Thoracic aorta (tissue), 2 donors: ENCODE data around the gene ATE1. TPM values are rescaled to one million over a fixed set of nuclear protein-coding genes. Genes with fewer than 3 reads are reported as not detected.
"Not testable (repeated sequence)": the region's sequence is repeated elsewhere in the genome, so short reads cannot be mapped to it uniquely, and the experiment has no call there.

Source experiments
- ATAC-seq: fragments of 150-250 bp; one replicate; pipeline ENCODE4 v1.8.0; 2017; ENCODE audit warnings: low read depth; ENCODE audit not compliant: insufficient number of reproducible peaks, low FRiP score
- DNase-seq: peaks from one replicate; pipeline ENCODE4 v3.0.0-alpha.2; 2020; ENCODE audit warnings: low spot score
- H3K27ac ChIP-seq, 2 donors: fragments of 200-600 bp; sonication (generic); 1 replicate in 1 of 2; 2 replicates in 1 of 2; pipeline ENCODE4 v1.5.1; 2016; ENCODE audit warnings: mild to moderate bottlenecking in 2 of 2, moderate library complexity in 2 of 2
- H3K27me3 ChIP-seq: fragments of 200-600 bp; sonication (generic); replicated peaks from 2 replicates; pipeline ENCODE4 v1.6.0; 2016; ENCODE audit warnings: mild to moderate bottlenecking; ENCODE audit not compliant: insufficient read depth
- H3K36me3 ChIP-seq: fragments of 200-600 bp; sonication (generic); one replicate; pipeline ENCODE4 v1.5.1; 2016
- H3K4me1 ChIP-seq, 2 donors: fragments of 200-600 bp; sonication (generic); 1 replicate in 1 of 2; 2 replicates in 1 of 2; pipeline versions ENCODE4 v1.5.1 to v1.6.0; 2016; ENCODE audit warnings: low read depth in 2 of 2, mild to moderate bottlenecking in 1 of 2; ENCODE audit not compliant: control insufficient read depth in 1 of 2
- H3K4me3 ChIP-seq: fragments of 200-600 bp; sonication (generic); 2 replicates; pipeline ENCODE4 v1.5.1; 2016; ENCODE audit warnings: mild to moderate bottlenecking
- H3K9me3 ChIP-seq: fragments of 200-600 bp; sonication (generic); 2 replicates; pipeline ENCODE4 v1.5.1; 2016
- total RNA-seq, 2 donors: library from RNA; depleted of rRNA; stranded (reverse); fragments of >200 nt; gene quantifications; one replicate each; pipeline versions ENCODE4 v1.1.0 to v1.2.3, GENCODE V29; 2016
- TF ChIP-seq, protein P1 (sequence below): fragments of 200-600 bp; sonication (generic); IDR thresholded peaks from one replicate; pipeline ENCODE4 v1.5.1; 2019; ENCODE audit warnings: antibody characterized with exemption

The ATE1 gene
- total RNA-seq, 2 donors from 2014 or later, result 14.8 to 27.4 TPM

DNA sequence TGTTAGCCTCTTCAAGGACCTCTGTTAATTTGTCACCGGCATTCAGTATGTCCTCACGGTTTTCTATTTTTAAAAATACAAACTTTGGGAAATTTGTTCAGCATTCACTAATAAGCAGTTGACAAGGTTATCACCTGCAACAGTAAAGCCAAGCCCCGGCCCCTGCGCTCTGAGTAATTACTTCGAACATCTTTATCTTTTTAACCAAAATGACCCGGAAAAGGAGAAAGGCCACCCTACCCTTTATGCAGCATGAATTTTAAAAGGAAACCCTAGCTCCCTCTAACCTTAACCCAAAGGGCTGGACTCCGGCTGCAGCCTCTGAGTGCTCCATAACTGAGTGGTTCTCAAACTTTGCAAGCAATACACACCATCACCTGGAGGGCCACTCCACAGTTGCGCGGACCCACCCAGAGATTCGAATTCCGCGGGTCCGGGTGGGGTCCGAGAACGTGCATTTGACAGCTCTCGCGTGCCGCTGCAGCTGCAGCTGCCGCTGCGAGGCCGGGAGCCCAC, 46.2 kb upstream of the ATE1 start:
- TF ChIP-seq, protein P1, sequence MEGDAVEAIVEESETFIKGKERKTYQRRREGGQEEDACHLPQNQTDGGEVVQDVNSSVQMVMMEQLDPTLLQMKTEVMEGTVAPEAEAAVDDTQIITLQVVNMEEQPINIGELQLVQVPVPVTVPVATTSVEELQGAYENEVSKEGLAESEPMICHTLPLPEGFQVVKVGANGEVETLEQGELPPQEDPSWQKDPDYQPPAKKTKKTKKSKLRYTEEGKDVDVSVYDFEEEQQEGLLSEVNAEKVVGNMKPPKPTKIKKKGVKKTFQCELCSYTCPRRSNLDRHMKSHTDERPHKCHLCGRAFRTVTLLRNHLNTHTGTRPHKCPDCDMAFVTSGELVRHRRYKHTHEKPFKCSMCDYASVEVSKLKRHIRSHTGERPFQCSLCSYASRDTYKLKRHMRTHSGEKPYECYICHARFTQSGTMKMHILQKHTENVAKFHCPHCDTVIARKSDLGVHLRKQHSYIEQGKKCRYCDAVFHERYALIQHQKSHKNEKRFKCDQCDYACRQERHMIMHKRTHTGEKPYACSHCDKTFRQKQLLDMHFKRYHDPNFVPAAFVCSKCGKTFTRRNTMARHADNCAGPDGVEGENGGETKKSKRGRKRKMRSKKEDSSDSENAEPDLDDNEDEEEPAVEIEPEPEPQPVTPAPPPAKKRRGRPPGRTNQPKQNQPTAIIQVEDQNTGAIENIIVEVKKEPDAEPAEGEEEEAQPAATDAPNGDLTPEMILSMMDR, result no peak
- Histone ChIP-seq H3K27ac (peak overlapping the region; percentile 95), H3K36me3 (no peaks in the 10 kb centered on the region), H3K4me1 (peaks cover 10 to 28% of the 10 kb centered on the region in 2 donors), H3K4me3 (peak overlapping the region; percentile 91), H3K9me3 (no peaks in the 10 kb centered on the region), H3K27me3 (no peaks in the 10 kb centered on the region)
- no peak for DNase-seq
- ATAC-seq, result no peak

DNA sequence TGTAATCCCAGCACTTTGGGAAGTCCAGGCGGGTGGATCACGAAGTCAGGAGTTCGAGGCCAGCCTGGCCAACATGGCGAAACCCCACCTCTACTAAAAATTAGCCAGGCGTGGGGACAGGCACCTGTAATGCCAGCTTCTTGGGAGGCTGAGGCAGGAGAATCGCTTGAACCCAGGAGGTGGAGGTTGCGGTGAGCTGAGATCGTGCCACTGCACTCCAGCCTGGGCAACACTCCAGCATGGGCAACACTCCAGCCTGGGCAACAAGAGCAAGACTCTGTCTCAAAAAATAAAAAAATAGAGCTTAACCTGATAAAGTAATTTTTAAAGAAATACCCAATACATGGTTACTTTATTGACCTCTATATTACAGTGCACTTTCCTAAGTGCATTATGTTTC, 41.3 kb upstream of the ATE1 start:
- not testable (repeated sequence) for H3K9me3 ChIP-seq, H3K4me3 ChIP-seq, DNase-seq, ATAC-seq, H3K27me3 ChIP-seq, H3K27ac ChIP-seq
- H3K4me1 ChIP-seq, result peaks cover 7 to 14% of the 10 kb centered on the region in 2 donors
- H3K36me3 ChIP-seq, result peaks cover 33% of the 10 kb centered on the region

- DNase-seq (no peak), ATAC-seq (no peak)
- Histone ChIP-seq H3K9me3 (no peaks in the 10 kb centered on the region), H3K4me3 (no peak overlapping the region), H3K36me3 (peaks cover 33% of the 10 kb centered on the region), H3K27me3 (no peaks in the 10 kb centered on the region), H3K27ac (no peak overlapping the region), H3K4me1 (no peaks in the 10 kb centered on the region)
- TF ChIP-seq, protein P1, result no peak
Observed at GRCh38 chr10:121965996-121966395, 38.2 kb upstream of the ATE1 start.

- no peak overlapping the region for H3K4me3 ChIP-seq
- H3K4me1 ChIP-seq, result no peaks in the 10 kb centered on the region
- H3K27me3 ChIP-seq, result no peaks in the 10 kb centered on the region
- TF ChIP-seq, protein P1, result no peak
- H3K36me3 ChIP-seq, result peaks cover 28% of the 10 kb centered on the region
- ATAC-seq, result no peak
- no peak for DNase-seq
- no peaks in the 10 kb centered on the region for H3K9me3 ChIP-seq
- H3K27ac ChIP-seq, result no peak overlapping the region
Observed at GRCh38 chr10:121961456-121961855, 33.6 kb upstream of the ATE1 start.

GRCh38 chr10:121959671-121960070, 31.8 kb upstream of the ATE1 start:
- Histone ChIP-seq H3K27ac (no peak overlapping the region), H3K9me3 (no peaks in the 10 kb centered on the region), H3K4me1 (no peaks in the 10 kb centered on the region), H3K4me3 (no peak overlapping the region), H3K27me3 (no peaks in the 10 kb centered on the region), H3K36me3 (peaks cover 15% of the 10 kb centered on the region)
- DNase-seq, result no peak
- ATAC-seq, result no peak
- TF ChIP-seq, protein P1, result no peak
